ENCODE data around the gene ENOX1.

The ENOX1 gene

GRCh38 chr13:43626994-43627393 is 159.8 kb downstream of the ENOX1 start:
- Histone ChIP-seq H3K18ac (ENCODE audit: low read length) (no peak overlapping the region), H2BK12ac (ENCODE audit: low read length) (no peak overlapping the region), H2BK5ac (ENCODE audit: low read depth, low read length, poor library complexity) (no peak overlapping the region), H3K4ac (ENCODE audit: low read depth, low read length) (no peak overlapping the region), H4K8ac (ENCODE audit: low read depth, low read length) (no peak overlapping the region), H3K23ac (ENCODE audit: low read length) (no peak overlapping the region), H3K27me3 (ENCODE audit: insufficient read depth, low read length) (no peaks in the 10 kb centered on the region), H2BK120ac (ENCODE audit: insufficient read depth, low read length, poor library complexity) (no peak overlapping the region), H4K91ac (ENCODE audit: low read depth, low read length) (no peak overlapping the region), H3K4me1 (ENCODE audit: control insufficient read depth in 1 of 2, insufficient read depth in 2 of 2, low read length in 2 of 2) (no peaks in the 10 kb centered on the region), H3K4me3 (ENCODE audit: low read depth, low read length) (no peak overlapping the region), H3K79me1 (ENCODE audit: low read length) (no peaks in the 10 kb centered on the region), H4K12ac (ENCODE audit: low read depth, low read length) (no peak overlapping the region), H3K4me2 (ENCODE audit: low read length) (no peak overlapping the region), H2AFZ (ENCODE audit: insufficient read depth, low read length, poor library complexity) (no peak overlapping the region), H3K79me2 (ENCODE audit: control insufficient read depth, insufficient read depth, low read length, poor library complexity) (no peaks in the 10 kb centered on the region), H3K36me3 (ENCODE audit: control insufficient read depth in 1 of 2, insufficient read depth in 2 of 2, low read length in 2 of 2) (no peaks in the 10 kb centered on the region), H3K14ac (ENCODE audit: low read length) (no peak overlapping the region), H2AK5ac (ENCODE audit: low read length) (no peak overlapping the region), H3K9ac (ENCODE audit: low read length) (no peak overlapping the region), H3K27ac (ENCODE audit: low read depth, low read length) (no peak overlapping the region), H3K9me3 (ENCODE audit: insufficient read depth, low read depth, low read length) (no peaks in the 10 kb centered on the region)
- no peak for DNase-seq
- no CpG with 5 or more reads among the region's 2 CpGs for WGBS (ENCODE audit: extremely low coverage, insufficient coverage, insufficient read length)

- H3K4me1 ChIP-seq (ENCODE audit: control insufficient read depth in 1 of 2, insufficient read depth in 2 of 2, low read length in 2 of 2), result no peaks in the 10 kb centered on the region
- no peak overlapping the region for H2BK5ac ChIP-seq (ENCODE audit: low read depth, low read length, poor library complexity)
- H2BK12ac ChIP-seq (ENCODE audit: low read length), result no peak overlapping the region
- H3K36me3 ChIP-seq (ENCODE audit: control insufficient read depth in 1 of 2, insufficient read depth in 2 of 2, low read length in 2 of 2), result no peaks in the 10 kb centered on the region
- H3K79me2 ChIP-seq (ENCODE audit: control insufficient read depth, insufficient read depth, low read length, poor library complexity), result no peaks in the 10 kb centered on the region
- no peak overlapping the region for H2BK120ac ChIP-seq (ENCODE audit: insufficient read depth, low read length, poor library complexity)
- H3K9ac ChIP-seq (ENCODE audit: low read length), result no peak overlapping the region
- no peak overlapping the region for H3K23ac ChIP-seq (ENCODE audit: low read length)
- H3K27me3 ChIP-seq (ENCODE audit: insufficient read depth, low read length), result no peaks in the 10 kb centered on the region
- H3K9me3 ChIP-seq (ENCODE audit: insufficient read depth, low read depth, low read length), result no peaks in the 10 kb centered on the region
- no peak overlapping the region for H3K4me2 ChIP-seq (ENCODE audit: low read length)
- no peak overlapping the region for H3K4ac ChIP-seq (ENCODE audit: low read depth, low read length)
- no peaks in the 10 kb centered on the region for H3K79me1 ChIP-seq (ENCODE audit: low read length)
- no peak overlapping the region for H2AK5ac ChIP-seq (ENCODE audit: low read length)
- no peak overlapping the region for H3K27ac ChIP-seq (ENCODE audit: low read depth, low read length)
- H4K8ac ChIP-seq (ENCODE audit: low read depth, low read length), result no peak overlapping the region
- no peak overlapping the region for H3K18ac ChIP-seq (ENCODE audit: low read length)
- no peak overlapping the region for H4K12ac ChIP-seq (ENCODE audit: low read depth, low read length)
- H2AFZ ChIP-seq (ENCODE audit: insufficient read depth, low read length, poor library complexity), result no peak overlapping the region
- H3K14ac ChIP-seq (ENCODE audit: low read length), result no peak overlapping the region
- DNase-seq, result no peak
- no peak overlapping the region for H4K91ac ChIP-seq (ENCODE audit: low read depth, low read length)
- H3K4me3 ChIP-seq (ENCODE audit: low read depth, low read length), result no peak overlapping the region
These were observed 172.7 kb downstream of the ENOX1 start for GRCh38 chr13:43614063-43614462.

GRCh38 chr13:43611281-43612273 is 175.2 kb downstream of the ENOX1 start:
- Histone ChIP-seq H3K79me1 (ENCODE audit: low read length) (no peaks in the 10 kb centered on the region), H3K23ac (ENCODE audit: low read length) (no peak overlapping the region), H3K18ac (ENCODE audit: low read length) (no peak overlapping the region), H4K12ac (ENCODE audit: low read depth, low read length) (no peak overlapping the region), H2AK5ac (ENCODE audit: low read length) (no peak overlapping the region), H3K4me3 (ENCODE audit: low read depth, low read length) (no peak overlapping the region), H2BK120ac (ENCODE audit: insufficient read depth, low read length, poor library complexity) (no peak overlapping the region), H3K4me1 (ENCODE audit: control insufficient read depth in 1 of 2, insufficient read depth in 2 of 2, low read length in 2 of 2) (no peaks in the 10 kb centered on the region), H2AFZ (ENCODE audit: insufficient read depth, low read length, poor library complexity) (no peak overlapping the region), H3K79me2 (ENCODE audit: control insufficient read depth, insufficient read depth, low read length, poor library complexity) (no peaks in the 10 kb centered on the region), H3K27ac (ENCODE audit: low read depth, low read length) (no peak overlapping the region), H3K4me2 (ENCODE audit: low read length) (no peak overlapping the region), H3K27me3 (ENCODE audit: insufficient read depth, low read length) (no peaks in the 10 kb centered on the region), H3K9me3 (ENCODE audit: insufficient read depth, low read depth, low read length) (no peaks in the 10 kb centered on the region), H3K9ac (ENCODE audit: low read length) (no peak overlapping the region), H3K14ac (ENCODE audit: low read length) (no peak overlapping the region), H3K36me3 (ENCODE audit: control insufficient read depth in 1 of 2, insufficient read depth in 2 of 2, low read length in 2 of 2) (no peaks in the 10 kb centered on the region), H4K91ac (ENCODE audit: low read depth, low read length) (no peak overlapping the region), H3K4ac (ENCODE audit: low read depth, low read length) (no peak overlapping the region), H4K8ac (ENCODE audit: low read depth, low read length) (no peak overlapping the region), H2BK5ac (ENCODE audit: low read depth, low read length, poor library complexity) (no peak overlapping the region), H2BK12ac (ENCODE audit: low read length) (no peak overlapping the region)
- no CpG with 5 or more reads among the region's 3 CpGs for WGBS (ENCODE audit: extremely low coverage, insufficient coverage, insufficient read length)
- no peak for DNase-seq

- WGBS (ENCODE audit: extremely low coverage, insufficient coverage, insufficient read length), result no CpG with 5 or more reads among the region's 6 CpGs
- no peak for DNase-seq
- no peaks in the 10 kb centered on the region for H3K27me3 ChIP-seq (ENCODE audit: insufficient read depth, low read length)
- H3K9me3 ChIP-seq (ENCODE audit: insufficient read depth, low read depth, low read length), result no peaks in the 10 kb centered on the region
- H2BK120ac ChIP-seq (ENCODE audit: insufficient read depth, low read length, poor library complexity), result no peak overlapping the region
- no peak overlapping the region for H3K18ac ChIP-seq (ENCODE audit: low read length)
- H3K14ac ChIP-seq (ENCODE audit: low read length), result no peak overlapping the region
- no peaks in the 10 kb centered on the region for H3K4me1 ChIP-seq (ENCODE audit: control insufficient read depth in 1 of 2, insufficient read depth in 2 of 2, low read length in 2 of 2)
- H2AK5ac ChIP-seq (ENCODE audit: low read length), result no peak overlapping the region
- H4K8ac ChIP-seq (ENCODE audit: low read depth, low read length), result no peak overlapping the region
- H3K27ac ChIP-seq (ENCODE audit: low read depth, low read length), result no peak overlapping the region
- no peak overlapping the region for H4K91ac ChIP-seq (ENCODE audit: low read depth, low read length)
- H2BK5ac ChIP-seq (ENCODE audit: low read depth, low read length, poor library complexity), result no peak overlapping the region
- H3K79me2 ChIP-seq (ENCODE audit: control insufficient read depth, insufficient read depth, low read length, poor library complexity), result no peaks in the 10 kb centered on the region
- H3K4me3 ChIP-seq (ENCODE audit: low read depth, low read length), result no peak overlapping the region
- H3K9ac ChIP-seq (ENCODE audit: low read length), result no peak overlapping the region
- H3K4ac ChIP-seq (ENCODE audit: low read depth, low read length), result no peak overlapping the region
- no peak overlapping the region for H2BK12ac ChIP-seq (ENCODE audit: low read length)
- H3K79me1 ChIP-seq (ENCODE audit: low read length), result no peaks in the 10 kb centered on the region
- H2AFZ ChIP-seq (ENCODE audit: insufficient read depth, low read length, poor library complexity), result no peak overlapping the region
- H4K12ac ChIP-seq (ENCODE audit: low read depth, low read length), result no peak overlapping the region
- H3K36me3 ChIP-seq (ENCODE audit: control insufficient read depth in 1 of 2, insufficient read depth in 2 of 2, low read length in 2 of 2), result no peaks in the 10 kb centered on the region
- H3K4me2 ChIP-seq (ENCODE audit: low read length), result no peak overlapping the region
- no peak overlapping the region for H3K23ac ChIP-seq (ENCODE audit: low read length)
These were observed 178.2 kb downstream of the ENOX1 start for GRCh38 chr13:43608400-43609137.
